Left colon (tissue), 2 donors: ENCODE data around the gene AK2. TPM values are rescaled to one million over a fixed set of nuclear protein-coding genes. Genes with fewer than 3 reads are reported as not detected.
"Not testable (repeated sequence)": the region's sequence is repeated elsewhere in the genome, so short reads cannot be mapped to it uniquely, and the experiment has no call there.

Source experiments
- ATAC-seq: fragments of 200-7000 bp; cut with Tn5 transposase; one replicate; pipeline ENCODE4 v1.9.1; 2020; ENCODE audit warnings: mild to moderate bottlenecking, moderate library complexity
- DNase-seq, 2 donors: peaks; one replicate each; pipeline ENCODE4 v3.0.0-alpha.2; 2020
- intact Hi-C, 2 donors: fragments of 100-400 bp; cut with DNase I in 1 of 2; cut with micrococcal nuclease in 1 of 2; formaldehyde crosslinking; loops; one replicate each; pipeline versions ENCODE4 v1.11.2 to v1.14.0; 2022; cut with DNase I, micrococcal nuclease
- total RNA-seq, 2 donors: library from RNA; stranded (reverse); fragmentation: NEBNext Ultra II Directional; extraction: Animal tissue kit (Norgen Biotek cat#: 25700); gene quantifications; one replicate each; pipeline ENCODE4 v1.2.1, GENCODE V29; 2021
- donor health status: DM: no; HTN: no; CAD: no.
- donor health status: DM: yes; HTN: yes; CAD: no.

Gene AK2
- total RNA-seq, 2 donors from 2014 or later = 173 to 222 TPM

- DNase-seq (peak; percentile 25 to 63), ATAC-seq (no peak)
- intact Hi-C loops = no loop called here
These were observed 47.3 kb downstream of the AK2 start for GRCh38 chr1:32989160-32990050.

DNA sequence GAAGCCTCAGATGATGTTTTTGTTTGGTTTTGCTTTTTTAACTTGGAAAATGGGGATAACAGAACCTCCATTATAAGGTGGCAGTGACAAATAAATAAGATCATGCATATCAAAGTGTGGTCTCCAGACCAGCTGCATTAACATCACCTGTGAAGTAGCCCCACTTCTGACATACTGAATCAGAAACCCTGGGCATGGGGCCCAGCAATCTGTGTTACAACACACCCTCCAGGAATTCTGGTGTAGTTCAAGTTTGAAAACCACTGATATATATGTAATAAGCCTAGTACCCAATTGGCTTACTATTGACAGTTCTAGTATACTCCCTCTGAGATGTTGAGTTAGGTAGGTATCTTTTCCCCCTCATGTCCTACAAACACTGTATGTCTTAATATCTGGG is 48.0 kb downstream of the AK2 start:
- DNase-seq (no peak), ATAC-seq (no peak)
- intact Hi-C loops = no loop called here

GRCh38 chr1:32985226-32985625 is 51.5 kb downstream of the AK2 start:
- intact Hi-C loops = no loop called here
- no peak for DNase-seq
- no peak for ATAC-seq

DNA sequence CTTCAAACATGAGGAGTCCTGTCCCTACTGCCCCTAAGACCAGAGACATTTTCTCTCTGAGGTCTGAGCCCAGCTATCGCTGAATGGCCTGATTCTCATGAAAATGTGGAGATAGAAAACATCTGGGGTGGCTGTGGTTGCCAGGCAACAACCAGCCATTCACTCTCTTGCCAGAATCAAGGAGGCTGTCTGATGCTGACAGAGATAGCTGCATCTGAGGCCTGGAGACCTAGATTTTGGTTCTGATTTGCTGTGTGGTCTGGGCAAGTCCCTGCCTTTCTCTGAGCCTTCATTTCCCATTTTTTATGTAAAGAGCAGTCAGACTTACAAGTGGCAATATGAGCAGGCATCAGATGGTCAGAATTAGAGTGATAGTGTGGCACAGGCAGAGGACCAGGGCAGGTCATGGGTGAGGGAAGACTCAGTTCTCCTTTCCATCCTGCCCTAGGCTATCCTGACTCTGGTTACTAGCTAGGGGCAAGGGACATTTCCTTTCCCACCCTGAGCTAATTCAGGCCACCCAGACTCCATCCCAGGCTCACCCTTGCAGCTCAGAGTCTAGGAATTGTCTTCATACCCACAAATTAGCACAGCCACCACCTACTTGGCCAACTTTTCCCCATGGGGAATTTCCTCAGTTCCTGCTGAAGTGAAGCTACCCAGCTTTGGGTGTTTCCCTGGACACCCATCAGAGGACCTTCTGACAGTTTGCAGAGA is 52.1 kb downstream of the AK2 start:
- intact Hi-C loops = no loop called here
- no peak for DNase-seq
- no peak for ATAC-seq

GRCh38 chr1:32984090-32984454 is 52.6 kb downstream of the AK2 start:
- DNase-seq (no peak), ATAC-seq (no peak)
- intact Hi-C loops = no loop called here

- no peak for DNase-seq
- intact Hi-C loops = no loop called here
- no peak for ATAC-seq
These were observed 53.7 kb downstream of the AK2 start for GRCh38 chr1:32983020-32983419.

GRCh38 chr1:32981003-32981901 is 55.4 kb downstream of the AK2 start:
- intact Hi-C loops = no loop called here
- ATAC-seq (peak; percentile 96), DNase-seq (peak; percentile 57 to 75)

DNA sequence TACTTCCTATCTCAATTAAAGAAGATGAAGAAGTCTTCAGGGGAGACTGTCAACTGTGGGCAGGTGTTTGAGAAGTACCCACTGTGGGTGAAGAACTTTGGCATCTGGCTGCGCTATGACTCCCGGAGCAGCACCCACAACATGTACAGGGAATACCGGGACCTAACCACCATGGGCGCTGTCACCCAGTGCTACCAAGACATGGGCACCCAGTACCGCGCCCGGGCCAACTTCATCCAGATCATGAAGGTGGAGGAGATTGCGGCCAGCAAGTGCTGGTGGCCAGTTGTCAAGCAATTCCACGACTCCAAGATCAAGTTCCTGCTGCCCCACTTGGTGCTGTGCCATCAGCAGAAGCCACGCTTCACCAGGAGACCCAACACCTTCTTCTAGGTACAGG is 56.6 kb downstream of the AK2 start:
- intact Hi-C loops = no loop called here
- DNase-seq (no peak), ATAC-seq (no peak)

GRCh38 chr1:32978854-32979253 is 57.8 kb downstream of the AK2 start:
- intact Hi-C loops = no loop called here
- no peak for DNase-seq
- no peak for ATAC-seq

DNA sequence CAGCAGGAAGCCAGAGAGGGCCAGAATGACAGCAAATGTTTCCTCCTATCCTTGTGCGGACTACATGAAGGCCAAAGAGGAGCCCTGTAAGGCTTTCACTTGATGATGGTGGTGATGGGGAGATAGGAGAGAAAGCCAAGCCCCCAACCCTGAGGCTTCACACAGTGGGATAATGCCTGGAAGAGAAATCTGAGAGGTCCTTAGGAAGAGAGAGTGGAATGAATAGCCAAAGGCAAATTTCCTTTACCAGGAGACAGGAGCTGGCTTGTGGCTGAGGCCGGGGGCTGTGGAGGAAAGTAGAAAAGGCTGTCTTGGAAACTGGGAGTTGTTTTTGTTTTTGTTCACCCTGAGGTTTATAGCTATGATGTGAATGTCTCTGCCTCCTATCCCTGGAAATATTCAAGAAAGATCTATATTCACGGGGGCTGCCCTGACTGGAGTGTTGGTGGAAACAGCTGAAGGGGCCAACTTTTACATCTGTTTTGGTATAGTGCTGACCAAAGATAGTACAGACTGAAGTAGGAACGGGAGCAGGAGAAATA is 59.1 kb downstream of the AK2 start:
- ATAC-seq (no peak), DNase-seq (no peak)
- intact Hi-C loops = no loop called here

DNA sequence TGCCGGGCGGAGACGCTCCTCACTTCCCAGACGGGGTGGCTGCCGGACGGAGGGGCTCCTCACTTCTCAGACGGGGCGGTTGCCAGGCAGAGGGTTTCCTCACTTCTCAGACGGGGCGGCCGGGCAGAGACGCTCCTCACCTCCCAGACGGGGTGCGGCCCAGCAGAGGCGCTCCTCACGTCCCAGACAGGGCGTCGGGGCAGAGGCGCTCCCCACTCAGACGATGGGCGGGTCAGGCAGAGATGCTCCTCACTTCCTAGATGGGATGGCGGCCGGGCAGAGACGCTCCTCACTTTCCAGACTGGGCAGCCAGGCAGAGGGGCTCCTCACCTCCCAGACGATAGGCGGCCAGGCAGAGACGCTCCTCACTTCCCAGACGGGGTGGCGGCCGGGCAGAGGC is 61.6 kb downstream of the AK2 start:
- intact Hi-C loops, DNase-seq: not testable (repeated sequence)

DNA sequence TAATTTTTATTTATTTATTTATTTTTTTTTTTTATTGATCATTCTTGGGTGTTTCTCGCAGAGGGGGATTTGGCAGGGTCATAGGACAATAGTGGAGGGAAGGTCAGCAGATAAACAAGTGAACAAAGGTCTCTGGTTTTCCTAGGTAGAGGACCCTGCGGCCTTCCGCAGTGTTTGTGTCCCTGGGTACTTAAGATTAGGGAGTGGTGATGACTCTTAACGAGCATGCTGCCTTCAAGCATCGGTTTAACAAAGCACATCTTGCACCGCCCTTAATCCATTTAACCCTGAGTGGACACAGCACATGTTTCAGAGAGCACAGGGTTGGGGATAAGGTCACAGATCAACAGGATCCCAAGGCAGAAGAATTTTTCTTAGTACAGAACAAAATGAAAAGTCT is 63.2 kb downstream of the AK2 start:
- intact Hi-C loops, ATAC-seq, DNase-seq: not testable (repeated sequence)

More for the DNA sequence above, 61.6 kb downstream of the AK2 start:
- ATAC-seq = not testable (repeated sequence)

GRCh38 chr1:32972814-32973428 is 63.8 kb downstream of the AK2 start:
- DNase-seq = peak; percentile 58 to 65
- intact Hi-C loops = no loop called here
- ATAC-seq = peak; percentile 90

DNA sequence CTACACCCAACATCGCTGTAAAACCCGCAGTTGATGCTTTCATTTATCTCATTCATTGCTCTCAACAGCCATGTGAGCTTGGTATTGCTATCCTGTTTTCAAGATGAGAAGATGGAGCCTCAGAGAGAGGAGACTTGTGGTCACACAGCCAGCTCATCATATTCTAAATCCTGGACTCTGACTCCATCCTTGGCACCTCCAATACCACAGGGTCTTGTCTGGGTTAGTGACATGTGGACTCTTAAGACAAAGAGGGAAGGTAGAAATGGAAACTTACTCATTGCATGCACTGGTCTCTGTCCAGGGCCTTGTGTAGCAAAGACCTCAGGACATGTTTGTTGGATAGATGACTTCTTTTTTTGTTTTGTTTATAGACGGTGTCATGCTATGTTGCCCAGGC is 65.1 kb downstream of the AK2 start:
- ATAC-seq (no peak), DNase-seq (no peak)
- intact Hi-C loops = no loop called here

GRCh38 chr1:32971156-32971555 is 65.5 kb downstream of the AK2 start:
- no peak for DNase-seq
- intact Hi-C loops = no loop called here
- no peak for ATAC-seq

- ATAC-seq (no peak), DNase-seq (no peak)
- intact Hi-C loops = no loop called here
These were observed 67.1 kb downstream of the AK2 start for GRCh38 chr1:32969566-32969965.

GRCh38 chr1:32967888-32968568 is 68.7 kb downstream of the AK2 start:
- ATAC-seq = no peak
- intact Hi-C loops = no loop called here
- no peak for DNase-seq

DNA sequence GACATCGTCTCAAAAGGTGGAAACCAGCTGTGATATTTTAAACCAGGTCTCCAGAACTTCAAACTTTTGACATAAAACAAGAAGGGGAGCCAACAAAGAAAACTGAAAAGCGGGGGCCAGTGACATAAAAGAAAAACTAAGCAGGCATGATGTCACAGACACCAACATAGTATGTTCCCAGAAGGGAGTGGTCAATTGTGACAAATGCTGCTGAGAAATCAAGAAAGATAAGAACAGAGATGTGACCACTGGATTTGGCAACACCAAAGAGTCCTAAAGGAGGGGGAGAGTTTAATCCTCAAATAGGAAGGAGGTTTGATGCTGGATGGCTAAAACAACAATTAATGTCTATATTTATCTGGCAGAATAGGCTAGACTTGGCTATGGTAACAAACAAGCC is 69.8 kb downstream of the AK2 start:
- ATAC-seq = no peak
- intact Hi-C loops = no loop called here
- DNase-seq = no peak
